ENCODE data around the gene WNK2.
A peak's percentile ranks its signal among the peaks of the same experiment; 100 is the strongest.

WNK2 gene

GRCh38 chr9:93205045-93205768 is 21.3 kb downstream of the WNK2 start:
- Histone ChIP-seq H3K9me3 (ENCODE audit: low read depth, low read length) (no peaks in the 10 kb centered on the region), H3K27ac (no peak overlapping the region), H3K4me3 (no peak overlapping the region), H3K36me3 (ENCODE audit: insufficient read depth, low read length) (no peaks in the 10 kb centered on the region), H3K9ac (ENCODE audit: insufficient read length) (no peak overlapping the region)
- TF ChIP-seq POLR2AphosphoS5 (IDR thresholded peaks at IDR 0.05; ENCODE audit: borderline replicate concordance, low read depth, low read length) (no peak), EZH2 (IDR thresholded peaks at IDR 0.05) (no peak), FOXP2 (optimal IDR thresholded peaks at IDR 0.05; ENCODE audit: control extremely low read depth, extremely low read length, insufficient read depth) (no peak)
- DNase-seq (ENCODE audit: low read depth, low spot score): no peak

- Histone ChIP-seq H3K9me3 (ENCODE audit: low read depth, low read length) (no peaks in the 10 kb centered on the region), H3K27ac (no peak overlapping the region), H3K36me3 (ENCODE audit: insufficient read depth, low read length) (no peaks in the 10 kb centered on the region), H3K4me3 (no peak overlapping the region), H3K9ac (ENCODE audit: insufficient read length) (no peak overlapping the region)
- no peak for DNase-seq (ENCODE audit: low read depth, low spot score)
- TF ChIP-seq EZH2 (IDR thresholded peaks at IDR 0.05) (no peak), POLR2AphosphoS5 (IDR thresholded peaks at IDR 0.05; ENCODE audit: borderline replicate concordance, low read depth, low read length) (no peak), FOXP2 (optimal IDR thresholded peaks at IDR 0.05; ENCODE audit: control extremely low read depth, extremely low read length, insufficient read depth) (no peak)
Measured at GRCh38 chr9:93205896-93206575, 22.1 kb downstream of the WNK2 start.

GRCh38 chr9:93206576-93207155 is 22.7 kb downstream of the WNK2 start:
- no peaks in the 10 kb centered on the region for H3K9me3 ChIP-seq (ENCODE audit: low read depth, low read length)
- H3K27ac ChIP-seq: no peak overlapping the region
- DNase-seq (ENCODE audit: low read depth, low spot score): no peak
- TF ChIP-seq FOXP2 (optimal IDR thresholded peaks at IDR 0.05; ENCODE audit: control extremely low read depth, extremely low read length, insufficient read depth): no peak
- TF ChIP-seq POLR2AphosphoS5 (IDR thresholded peaks at IDR 0.05; ENCODE audit: borderline replicate concordance, low read depth, low read length): no peak
- TF ChIP-seq EZH2 (IDR thresholded peaks at IDR 0.05): no peak
- H3K9ac ChIP-seq (ENCODE audit: insufficient read length): no peak overlapping the region
- no peaks in the 10 kb centered on the region for H3K36me3 ChIP-seq (ENCODE audit: insufficient read depth, low read length)
- no peak overlapping the region for H3K4me3 ChIP-seq

- TF ChIP-seq FOXP2 (optimal IDR thresholded peaks at IDR 0.05; ENCODE audit: control extremely low read depth, extremely low read length, insufficient read depth): no peak
- TF ChIP-seq POLR2AphosphoS5 (IDR thresholded peaks at IDR 0.05; ENCODE audit: borderline replicate concordance, low read depth, low read length): no peak
- TF ChIP-seq EZH2 (IDR thresholded peaks at IDR 0.05): no peak
- Histone ChIP-seq H3K27ac (peak overlapping the region; percentile 29), H3K9me3 (ENCODE audit: low read depth, low read length) (no peaks in the 10 kb centered on the region), H3K9ac (ENCODE audit: insufficient read length) (no peak overlapping the region), H3K36me3 (ENCODE audit: insufficient read depth, low read length) (no peaks in the 10 kb centered on the region), H3K4me3 (peak overlapping the region; percentile 56)
- peak; percentile 14 for DNase-seq (ENCODE audit: low read depth, low spot score)
Measured at GRCh38 chr9:93207326-93207814, 23.4 kb downstream of the WNK2 start.

- no peak overlapping the region for H3K9ac ChIP-seq (ENCODE audit: insufficient read length)
- TF ChIP-seq FOXP2 (optimal IDR thresholded peaks at IDR 0.05; ENCODE audit: control extremely low read depth, extremely low read length, insufficient read depth) (no peak), POLR2AphosphoS5 (IDR thresholded peaks at IDR 0.05; ENCODE audit: borderline replicate concordance, low read depth, low read length) (no peak)
- H3K4me3 ChIP-seq: peak overlapping the region; percentile 56
- H3K36me3 ChIP-seq (ENCODE audit: insufficient read depth, low read length): no peaks in the 10 kb centered on the region
- no peak for DNase-seq (ENCODE audit: low read depth, low spot score)
- H3K9me3 ChIP-seq (ENCODE audit: low read depth, low read length): no peaks in the 10 kb centered on the region
- peak overlapping the region; percentile 29 for H3K27ac ChIP-seq
Measured at GRCh38 chr9:93207860-93208734, 24.2 kb downstream of the WNK2 start.

GRCh38 chr9:93209097-93209496 is 25.2 kb downstream of the WNK2 start:
- Histone ChIP-seq H3K9me3 (ENCODE audit: low read depth, low read length) (no peaks in the 10 kb centered on the region), H3K27ac (no peak overlapping the region), H3K36me3 (ENCODE audit: insufficient read depth, low read length) (no peaks in the 10 kb centered on the region), H3K4me3 (no peak overlapping the region), H3K9ac (ENCODE audit: insufficient read length) (no peak overlapping the region)
- no peak for DNase-seq (ENCODE audit: low read depth, low spot score)
- no peak for TF ChIP-seq FOXP2 (optimal IDR thresholded peaks at IDR 0.05; ENCODE audit: control extremely low read depth, extremely low read length, insufficient read depth)
- no peak for TF ChIP-seq EZH2 (IDR thresholded peaks at IDR 0.05)

GRCh38 chr9:93209576-93210323 is 25.8 kb downstream of the WNK2 start:
- H3K4me3 ChIP-seq: no peak overlapping the region

More at GRCh38 chr9:93209576-93210323, 25.8 kb downstream of the WNK2 start:
- Histone ChIP-seq H3K9me3 (ENCODE audit: low read depth, low read length) (no peaks in the 10 kb centered on the region), H3K9ac (ENCODE audit: insufficient read length) (no peak overlapping the region), H3K36me3 (ENCODE audit: insufficient read depth, low read length) (no peaks in the 10 kb centered on the region), H3K27ac (no peak overlapping the region)
- no peak for DNase-seq (ENCODE audit: low read depth, low spot score)
- no peak for TF ChIP-seq POLR2AphosphoS5 (IDR thresholded peaks at IDR 0.05; ENCODE audit: borderline replicate concordance, low read depth, low read length)
- no peak for TF ChIP-seq FOXP2 (optimal IDR thresholded peaks at IDR 0.05; ENCODE audit: control extremely low read depth, extremely low read length, insufficient read depth)
- TF ChIP-seq EZH2 (IDR thresholded peaks at IDR 0.05): no peak
